ENCODE data around the gene ANXA3.
A peak's percentile ranks its signal among the peaks of the same experiment; 100 is the strongest.

Gene ANXA3

GRCh38 chr4:78653655-78654054 lies 102.1 kb downstream of the ANXA3 start:
- Histone ChIP-seq H3K36me3 (ENCODE audit: insufficient read depth) (no peaks in the 10 kb centered on the region), H4K20me1 (ENCODE audit: insufficient read depth) (no peaks in the 10 kb centered on the region), H3K9ac (no peak overlapping the region), H2AFZ (ENCODE audit: low read depth) (no peak overlapping the region), H3K27ac (no peak overlapping the region), H3K79me2 (ENCODE audit: insufficient read depth, low read depth) (no peaks in the 10 kb centered on the region), H3K4me2 (no peak overlapping the region), H3K27me3 (ENCODE audit: insufficient read depth, low read depth) (no peaks in the 10 kb centered on the region), H3K4me3 (IDR thresholded peaks at IDR 0.05; ENCODE audit: insufficient read depth, low read depth, low read length) (no peak overlapping the region), H3K4me1 (ENCODE audit: low read depth, poor library complexity, severe bottlenecking) (peaks cover 27% of the 10 kb centered on the region)
- no peak for TF ChIP-seq CTCF (conservative IDR thresholded peaks at IDR 0.05; ENCODE audit: low read depth, low read length)

GRCh38 chr4:78654807-78655206 lies 103.2 kb downstream of the ANXA3 start:
- no peak for TF ChIP-seq CTCF (conservative IDR thresholded peaks at IDR 0.05; ENCODE audit: low read depth, low read length)
- H3K4me1 ChIP-seq (ENCODE audit: low read depth, poor library complexity, severe bottlenecking): peaks cover 34% of the 10 kb centered on the region
- no peak overlapping the region for H3K9ac ChIP-seq
- H3K4me3 ChIP-seq (IDR thresholded peaks at IDR 0.05; ENCODE audit: insufficient read depth, low read depth, low read length): no peak overlapping the region
- H3K27me3 ChIP-seq (ENCODE audit: insufficient read depth, low read depth): no peaks in the 10 kb centered on the region
- H3K36me3 ChIP-seq (ENCODE audit: insufficient read depth): no peaks in the 10 kb centered on the region
- H4K20me1 ChIP-seq (ENCODE audit: insufficient read depth): no peaks in the 10 kb centered on the region
- H3K4me2 ChIP-seq: no peak overlapping the region
- no peaks in the 10 kb centered on the region for H3K79me2 ChIP-seq (ENCODE audit: insufficient read depth, low read depth)
- no peak overlapping the region for H2AFZ ChIP-seq (ENCODE audit: low read depth)
- H3K27ac ChIP-seq: no peak overlapping the region

- Histone ChIP-seq H3K9ac (peak overlapping the region; percentile 5; the same call in 1 of the 2 replicates), H3K27ac (peak overlapping the region; percentile 5; the same call in 1 of the 2 replicates), H4K20me1 (ENCODE audit: insufficient read depth) (no peaks in the 10 kb centered on the region), H3K79me2 (ENCODE audit: insufficient read depth, low read depth) (no peaks in the 10 kb centered on the region), H3K36me3 (ENCODE audit: insufficient read depth) (no peaks in the 10 kb centered on the region), H3K4me1 (ENCODE audit: low read depth, poor library complexity, severe bottlenecking) (peaks cover 50% of the 10 kb centered on the region), H3K4me2 (peak overlapping the region; percentile 30), H3K27me3 (ENCODE audit: insufficient read depth, low read depth) (no peaks in the 10 kb centered on the region), H2AFZ (ENCODE audit: low read depth) (peak overlapping the region; percentile 25), H3K4me3 (IDR thresholded peaks at IDR 0.05; ENCODE audit: insufficient read depth, low read depth, low read length) (peak overlapping the region; percentile 80)
- TF ChIP-seq CTCF (conservative IDR thresholded peaks at IDR 0.05; ENCODE audit: low read depth, low read length): no peak
Observed at GRCh38 chr4:78656968-78657445, 105.4 kb downstream of the ANXA3 start.

GRCh38 chr4:78659264-78659663 lies 107.7 kb downstream of the ANXA3 start:
- H3K79me2 ChIP-seq (ENCODE audit: insufficient read depth, low read depth): no peaks in the 10 kb centered on the region
- H3K36me3 ChIP-seq (ENCODE audit: insufficient read depth): no peaks in the 10 kb centered on the region
- no peak overlapping the region for H3K27ac ChIP-seq
- TF ChIP-seq CTCF (conservative IDR thresholded peaks at IDR 0.05; ENCODE audit: low read depth, low read length): no peak
- H3K4me1 ChIP-seq (ENCODE audit: low read depth, poor library complexity, severe bottlenecking): peaks cover 67% of the 10 kb centered on the region
- H4K20me1 ChIP-seq (ENCODE audit: insufficient read depth): no peaks in the 10 kb centered on the region
- H3K27me3 ChIP-seq (ENCODE audit: insufficient read depth, low read depth): no peaks in the 10 kb centered on the region
- no peak overlapping the region for H3K9ac ChIP-seq
- H2AFZ ChIP-seq (ENCODE audit: low read depth): no peak overlapping the region
- H3K4me3 ChIP-seq (IDR thresholded peaks at IDR 0.05; ENCODE audit: insufficient read depth, low read depth, low read length): no peak overlapping the region
- H3K4me2 ChIP-seq: no peak overlapping the region
